H9 (cell line): ENCODE measurements around the gene BPIFA1. TPM values are rescaled to one million over a fixed set of nuclear protein-coding genes. Genes with fewer than 3 reads are reported as not detected.

Source experiments
- DNase-seq: peaks from one replicate; pipeline ENCODE4 v3.0.0-alpha.2; 2017
- H2AFZ ChIP-seq: one replicate; pipeline ENCODE4 v1.6.1; 2013; ENCODE audit warnings: mild to moderate bottlenecking, low read length, control low read depth, moderate library complexity
- H2AK5ac ChIP-seq: 2 replicates; pipeline ENCODE4 v1.6.1; 2013; ENCODE audit warnings: low read length, control low read depth, mixed read lengths; ENCODE audit not compliant: insufficient read length
- H2BK120ac ChIP-seq: one replicate; pipeline ENCODE4 v1.6.1; 2013; ENCODE audit warnings: low read depth, mild to moderate bottlenecking, low read length, control low read depth, inconsistent platforms; ENCODE audit not compliant: poor library complexity, severe bottlenecking
- H2BK12ac ChIP-seq: 2 replicates; pipeline ENCODE4 v1.6.1; 2013; ENCODE audit warnings: low read length, control low read depth, mixed read lengths, low read depth; ENCODE audit not compliant: insufficient read length
- H2BK15ac ChIP-seq: 2 replicates; pipeline ENCODE4 v1.6.1; 2013; ENCODE audit warnings: low read depth, low read length, control low read depth
- H2BK20ac ChIP-seq: one replicate; pipeline ENCODE4 v1.6.1; 2013; ENCODE audit warnings: low read depth, mild to moderate bottlenecking, low read length, control low read depth, inconsistent platforms; ENCODE audit not compliant: poor library complexity, severe bottlenecking
- H2BK5ac ChIP-seq: 2 replicates; pipeline ENCODE4 v1.6.1; 2013; ENCODE audit warnings: low read length, control low read depth, mixed read lengths; ENCODE audit not compliant: insufficient read length
- H3K14ac ChIP-seq: 2 replicates; pipeline ENCODE4 v1.6.1; 2013; ENCODE audit warnings: low read length, control low read depth; ENCODE audit not compliant: insufficient read depth
- H3K18ac ChIP-seq: 2 replicates; pipeline ENCODE4 v1.6.1; 2013; ENCODE audit warnings: low read depth, mild to moderate bottlenecking, mixed read lengths, low read length, control low read depth; ENCODE audit not compliant: insufficient read length
- H3K23ac ChIP-seq: 2 replicates; pipeline ENCODE4 v1.6.1; 2013; ENCODE audit warnings: low read length, control low read depth, mixed read lengths, low read depth; ENCODE audit not compliant: insufficient read length
- H3K23me2 ChIP-seq: 2 replicates; pipeline ENCODE4 v1.6.1; 2013; ENCODE audit warnings: low read depth, mild to moderate bottlenecking, mixed read lengths, low read length, control low read depth; ENCODE audit not compliant: insufficient read length, poor library complexity, severe bottlenecking
- H3K27ac ChIP-seq: 2 replicates; pipeline ENCODE4 v1.5.1; 2013; ENCODE audit warnings: low read length, control low read depth, mixed read lengths, low read depth; ENCODE audit not compliant: insufficient read length
- H3K27me3 ChIP-seq: 2 replicates; pipeline ENCODE4 v1.6.1; 2013; ENCODE audit warnings: low read length, control low read depth, inconsistent platforms; ENCODE audit not compliant: insufficient read depth
- H3K4ac ChIP-seq: 2 replicates; pipeline ENCODE4 v1.6.1; 2013; ENCODE audit warnings: low read depth, mild to moderate bottlenecking, control low read depth, inconsistent platforms, low read length, moderate library complexity
- H3K4me1 ChIP-seq: 2 replicates; pipeline ENCODE4 v1.6.1; 2013; ENCODE audit warnings: low read length, control low read depth, inconsistent platforms; ENCODE audit not compliant: insufficient read depth
- H3K4me2 ChIP-seq: 2 replicates; pipeline ENCODE4 v1.6.1; 2013; ENCODE audit warnings: low read length, control low read depth, mixed read lengths; ENCODE audit not compliant: insufficient read length, insufficient read depth
- H3K56ac ChIP-seq: 2 replicates; pipeline ENCODE4 v1.6.1; 2013; ENCODE audit warnings: low read depth, mild to moderate bottlenecking, mixed read lengths, low read length, control low read depth; ENCODE audit not compliant: insufficient read length
- H3K79me1 ChIP-seq: 2 replicates; pipeline ENCODE4 v1.6.1; 2013; ENCODE audit warnings: low read depth, mild to moderate bottlenecking, moderate library complexity, low read length, control low read depth, inconsistent platforms; ENCODE audit not compliant: insufficient read depth, poor library complexity, severe bottlenecking
- H3K79me2 ChIP-seq: 2 replicates; pipeline ENCODE4 v1.6.1; 2013; ENCODE audit warnings: low read length, control low read depth, inconsistent platforms; ENCODE audit not compliant: insufficient read depth
- H3K9ac ChIP-seq: 2 replicates; pipeline ENCODE4 v1.6.1; 2013; ENCODE audit warnings: low read length, control low read depth, mixed read lengths; ENCODE audit not compliant: insufficient read length; ENCODE audit errors: extremely low read depth
- H3K9me3 ChIP-seq: one replicate; pipeline ENCODE4 v1.6.1; 2013; ENCODE audit warnings: low read depth, low read length, inconsistent platforms; ENCODE audit not compliant: control insufficient read depth
- H3T11ph ChIP-seq: one replicate; pipeline ENCODE4 v1.6.1; 2013; ENCODE audit warnings: mild to moderate bottlenecking, low read length, control low read depth, inconsistent platforms
- H4K20me1 ChIP-seq: one replicate; pipeline ENCODE4 v1.6.1; 2013; ENCODE audit not compliant: control insufficient read depth, insufficient read length, insufficient read depth
- H4K5ac ChIP-seq: 2 replicates; pipeline ENCODE4 v1.6.1; 2013; ENCODE audit warnings: low read depth, mild to moderate bottlenecking, mixed read lengths, low read length, control low read depth; ENCODE audit not compliant: insufficient read length
- H4K8ac ChIP-seq: replicated peaks from 2 replicates; pipeline ENCODE4 v1.6.1; 2013; ENCODE audit warnings: low read length, control low read depth, mixed read lengths, low read depth; ENCODE audit not compliant: insufficient read length
- H4K91ac ChIP-seq: 2 replicates; pipeline ENCODE4 v1.6.1; 2013; ENCODE audit warnings: low read depth, mild to moderate bottlenecking, moderate library complexity, mixed read lengths, low read length, control low read depth; ENCODE audit not compliant: insufficient read length
- H3K27ac Mint-ChIP-seq, 3 experiments: 2 replicates in 2 of 3; 3 replicates in 1 of 3; pipeline ENCODE4 v1.8.0; 2020 to 2021; ENCODE audit warnings: mixed read lengths in 3 of 3, mild to moderate bottlenecking in 1 of 3, moderate library complexity in 1 of 3
- H3K27me3 Mint-ChIP-seq: 2 replicates; pipeline ENCODE4 v1.8.0; 2021; ENCODE audit warnings: low read depth, mild to moderate bottlenecking, moderate library complexity, mixed read lengths
- H3K36me3 Mint-ChIP-seq, 3 experiments: 2 replicates in 2 of 3; 3 replicates in 1 of 3; pipeline ENCODE4 v1.8.0; 2020 to 2021; ENCODE audit warnings: low read depth in 3 of 3, mixed read lengths in 3 of 3; ENCODE audit not compliant: insufficient read depth in 1 of 3
- H3K4me1 Mint-ChIP-seq, 2 experiments: 2 replicates each; pipeline ENCODE4 v1.8.0; 2020; ENCODE audit warnings: mixed read lengths in 2 of 2
- H3K4me3 Mint-ChIP-seq, 2 experiments: 2 replicates in 1 of 2; 3 replicates in 1 of 2; pipeline ENCODE4 v1.8.0; 2020 to 2021; ENCODE audit warnings: mild to moderate bottlenecking in 2 of 2, mixed read lengths in 2 of 2, moderate library complexity in 1 of 2
- H3K9me3 Mint-ChIP-seq, 2 experiments: 2 replicates in 1 of 2; 3 replicates in 1 of 2; pipeline ENCODE4 v1.8.0; 2020; ENCODE audit warnings: mild to moderate bottlenecking in 2 of 2, mixed read lengths in 2 of 2, moderate library complexity in 1 of 2
- CTCF ChIP-seq: fragments of 200-600 bp; sonication (generic); conservative IDR thresholded peaks from 3 replicates; pipeline ENCODE4 v1.8.0; 2021; ENCODE audit warnings: antibody characterized with exemption, mild to moderate bottlenecking
- WGBS: extraction: QIAGEN DNeasy Blood & Tissue Kit; methylation state at CpG from one replicate; pipeline ENCODE4 v1.1.7; 2013; ENCODE audit warnings: missing lambda C conversion rate, low lambda C conversion rate, mixed read lengths; ENCODE audit not compliant: insufficient read length; ENCODE audit errors: extremely low coverage; 5-methylcytosine and 5-hydroxymethylcytosine counted together
- total RNA-seq: library from RNA; stranded (reverse); gene quantifications from 2 replicates; pipeline ENCODE4 v1.2.1, GENCODE V29; 2021

Gene BPIFA1
- total RNA-seq, 1 experiment from 2014 or later: not detected

- H2BK120ac ChIP-seq: no peak overlapping the region
- no peaks in the 10 kb centered on the region for H3K9me3 ChIP-seq
- no peak overlapping the region for H2AK5ac ChIP-seq
- no peak overlapping the region for H2BK15ac ChIP-seq
- no peaks in the 10 kb centered on the region for H3K23me2 ChIP-seq
- no peak overlapping the region for H3K23ac ChIP-seq
- H2BK20ac ChIP-seq: no peak overlapping the region
- H4K5ac ChIP-seq: no peak overlapping the region
- Mint-ChIP-seq H3K27ac (no peak overlapping the region; a peak in 1 of 7 replicates), H3K9me3 (no peaks in the 10 kb centered on the region), H3K36me3 (no peaks in the 10 kb centered on the region), H3K4me1 (peaks cover 7 to 14% of the 10 kb centered on the region in 2 experiments), H3K27me3 (peaks cover 33% of the 10 kb centered on the region), H3K4me3 (no peak overlapping the region)
- WGBS: no CpG with 5 or more reads among the region's 2 CpGs
- no peak overlapping the region for H3K4me2 ChIP-seq
- no peak overlapping the region for H3T11ph ChIP-seq
- H3K4ac ChIP-seq: no peak overlapping the region
- H3K4me1 ChIP-seq: no peaks in the 10 kb centered on the region
- H3K9ac ChIP-seq: no peak overlapping the region
- no peaks in the 10 kb centered on the region for H3K27me3 ChIP-seq
- no peak overlapping the region for H3K18ac ChIP-seq
- H3K27ac ChIP-seq: no peak overlapping the region
- H2AFZ ChIP-seq: no peak overlapping the region
- no peaks in the 10 kb centered on the region for H3K79me2 ChIP-seq
- no peak overlapping the region for H2BK12ac ChIP-seq
- no peaks in the 10 kb centered on the region for H3K79me1 ChIP-seq
- H4K20me1 ChIP-seq: no peaks in the 10 kb centered on the region
- no peak overlapping the region for H3K56ac ChIP-seq
- no peak overlapping the region for H4K91ac ChIP-seq
- no peak for TF ChIP-seq CTCF
- no peak overlapping the region for H2BK5ac ChIP-seq
- no peak for DNase-seq
- no peak overlapping the region for H3K14ac ChIP-seq
- no peak overlapping the region for H4K8ac ChIP-seq
These were observed 3.2 kb upstream of the BPIFA1 start for GRCh38 chr20:33232486-33233072.
